Endothelial cell of umbilical vein (primary cell): Measurements from ENCODE around the gene BASP1. TPM values are rescaled to one million over a fixed set of nuclear protein-coding genes. Genes with fewer than 3 reads are reported as not detected.

ENCODE experiments used
- BruUV-seq: library from RNA; stranded (reverse); fragments of 400-500 nt; replicated peaks from 2 replicates; lab custom pipeline; 2021; lab: Mats Ljungman, UMichigan
- CTCF ChIA-PET: fragments of 300-600, 350-600 bp; sonication (Branson Sonifier 250); formaldehyde crosslinking; loops from one replicate; lab custom pipeline; 2021; ENCODE audit warnings: antibody characterized with exemption, inconsistent platforms; lab: Charles Lee
- POLR2A ChIA-PET: fragments of 300-600, 350-600 bp; sonication (Branson Sonifier 250); formaldehyde crosslinking; loops from one replicate; lab custom pipeline; 2021; ENCODE audit warnings: antibody characterized with exemption, inconsistent platforms; lab: Charles Lee
- DNase-seq: peaks from one replicate; pipeline ENCODE4 v3.0.0-alpha.2; 2011; ENCODE audit warnings: low read depth, low spot score
- FAIRE-seq: peaks from 2 replicates; lab custom pipeline; 2011; peaks lifted over from hg19 to GRCh38; lab: Jason Lieb, UNC
- H2AFZ ChIP-seq: 2 replicates; pipeline ENCODE4 v1.6.0; 2012; ENCODE audit warnings: low read depth, low read length, control low read depth, inconsistent platforms
- H3K27ac ChIP-seq: 2 replicates; pipeline ENCODE4 v1.5.1; 2011; ENCODE audit warnings: low read depth, mild to moderate bottlenecking, control low read depth, low read length, moderate library complexity; ENCODE audit not compliant: insufficient read depth
- H3K27me3 ChIP-seq, 2 experiments: 2 replicates each; pipeline versions ENCODE4 v1.6.0 to v1.6.1; 2011; ENCODE audit warnings: low read length in 2 of 2, mixed read lengths in 1 of 2; ENCODE audit not compliant: control insufficient read depth in 2 of 2, insufficient read depth in 2 of 2
- H3K36me3 ChIP-seq, 2 experiments: 2 replicates in 1 of 2; 3 replicates in 1 of 2; pipeline ENCODE4 v1.5.1; 2011; ENCODE audit warnings: low read length in 2 of 2, mild to moderate bottlenecking in 1 of 2, moderate library complexity in 1 of 2; ENCODE audit not compliant: control insufficient read depth in 2 of 2, insufficient read depth in 2 of 2; ENCODE audit errors: extremely low read depth in 1 of 2
- H3K4me1 ChIP-seq: 3 replicates; pipeline ENCODE4 v1.5.1; 2011; ENCODE audit warnings: mild to moderate bottlenecking, low read length; ENCODE audit not compliant: control insufficient read depth, insufficient read depth; ENCODE audit errors: extremely low read depth
- H3K4me2 ChIP-seq: 2 replicates; pipeline ENCODE4 v1.6.1; 2011; ENCODE audit warnings: low read length, control low read depth, mixed read lengths; ENCODE audit not compliant: insufficient read depth
- H3K4me3 ChIP-seq, 3 experiments: fragments of 200-600 bp in 1 of 3; sonication (generic), shearing (Covaris generic) in 1 of 3; replicated peaks in 1 of 3; 2 replicates each; pipeline ENCODE4 v1.5.1; 2011 to 2016; ENCODE audit warnings: control low read depth in 3 of 3, low read length in 3 of 3, mild to moderate bottlenecking in 2 of 3, inconsistent platforms in 1 of 3, low read depth in 1 of 3, moderate library complexity in 1 of 3; ENCODE audit not compliant: insufficient read depth in 1 of 3
- H3K79me2 ChIP-seq: 2 replicates; pipeline ENCODE4 v1.6.0; 2012; ENCODE audit warnings: low read length, inconsistent platforms; ENCODE audit not compliant: control insufficient read depth, insufficient read depth
- H3K9ac ChIP-seq: replicated peaks from 2 replicates; pipeline ENCODE3; 2011; ENCODE audit warnings: low read length, control low read depth; ENCODE audit not compliant: insufficient read depth; ENCODE audit errors: extremely low read depth
- H3K9me1 ChIP-seq: replicated peaks from 3 replicates; pipeline ENCODE4 v1.6.0; 2011; ENCODE audit warnings: mild to moderate bottlenecking, low read length; ENCODE audit not compliant: control insufficient read depth, insufficient read depth; ENCODE audit errors: extremely low read depth
- H3K9me3 ChIP-seq: replicated peaks from 2 replicates; pipeline ENCODE4 v1.5.1; 2012; ENCODE audit warnings: low read length, inconsistent platforms; ENCODE audit not compliant: control insufficient read depth, insufficient read depth
- H4K20me1 ChIP-seq: replicated peaks from 2 replicates; pipeline ENCODE3; 2011; ENCODE audit warnings: mild to moderate bottlenecking, low read length; ENCODE audit not compliant: control insufficient read depth, insufficient read depth; ENCODE audit errors: extremely low read depth
- EZH2 ChIP-seq: IDR thresholded peaks from 2 replicates; pipeline ENCODE4 v1.6.1; 2012; ENCODE audit warnings: borderline replicate concordance, low read depth, mild to moderate bottlenecking, moderate library complexity, low read length, inconsistent platforms; ENCODE audit not compliant: severe bottlenecking
- FOS ChIP-seq: IDR thresholded peaks from 2 replicates; pipeline ENCODE4 v1.6.1; 2011; ENCODE audit warnings: mild to moderate bottlenecking, low read length, moderate library complexity, borderline replicate concordance; ENCODE audit not compliant: insufficient read depth
- GATA2 ChIP-seq: IDR thresholded peaks from 2 replicates; pipeline ENCODE4 v1.7.0; 2011; ENCODE audit warnings: low read depth, mild to moderate bottlenecking, moderate library complexity, mixed read lengths, low read length; ENCODE audit not compliant: insufficient read length, insufficient read depth
- JUN ChIP-seq: IDR thresholded peaks from 2 replicates; pipeline ENCODE4 v1.6.1; 2011; ENCODE audit warnings: borderline replicate concordance, low read depth; ENCODE audit not compliant: insufficient read length, insufficient read depth
- MYC ChIP-seq: IDR thresholded peaks from one replicate; pipeline ENCODE4 v1.6.1; 2011; ENCODE audit warnings: mild to moderate bottlenecking, low read depth, low read length
- POLR2A ChIP-seq: IDR thresholded peaks from 2 replicates; pipeline ENCODE4 v1.6.1; 2012; ENCODE audit warnings: low read depth, mild to moderate bottlenecking, control low read depth, low read length
- POLR2AphosphoS5 ChIP-seq: IDR thresholded peaks from 2 replicates; pipeline ENCODE4 v1.6.1; 2012; ENCODE audit warnings: low read depth, mild to moderate bottlenecking, control low read depth, low read length, moderate library complexity; ENCODE audit not compliant: insufficient read depth
- dilution Hi-C: fragments of 300-500 bp; cut with MboI; formaldehyde crosslinking; loops from one replicate; pipeline ENCODE4 v1.15.0; 2019; ENCODE audit warnings: low sequenced_read_pairs; ENCODE audit not compliant: extremely low pct_ligation_motif_present
- intact Hi-C: fragments of 100-400 bp; cut with micrococcal nuclease; formaldehyde crosslinking; loops from one replicate; pipeline ENCODE4 v1.10.0; 2022
- polyA plus RNA-seq, 4 experiments: library from polyadenylated mRNA; depleted of rRNA in 3 of 4; stranded (reverse) in 3 of 4; unstranded in 1 of 4; fragments of >200 nt; gene quantifications; 2 replicates each; pipeline versions ENCODE4 v1.2.1 to v1.2.3, GENCODE V29; 2011 to 2012; ENCODE audit warnings: missing spikeins in 1 of 4
- total RNA-seq: library from RNA; stranded (reverse); gene quantifications from 2 replicates; pipeline ENCODE4 v1.2.3, GENCODE V29; 2021
- TF ChIP-seq, protein P1 (sequence below), 2 donors: IDR thresholded peaks; 1 replicate in 1 of 2; 2 replicates in 1 of 2; pipeline ENCODE4 v1.5.1; 2011; ENCODE audit warnings: low read length in 2 of 2, mild to moderate bottlenecking in 2 of 2, moderate library complexity in 2 of 2, control low read depth in 1 of 2, inconsistent platforms in 1 of 2, low read depth in 1 of 2; ENCODE audit not compliant: insufficient read depth in 1 of 2; ENCODE audit errors: extremely low read depth in 1 of 2
- TF ChIP-seq, protein P2 (sequence below): IDR thresholded peaks from 2 replicates; pipeline ENCODE4 v1.6.1; 2011; ENCODE audit not compliant: insufficient read depth, insufficient read length

The BASP1 gene
- total and polyA plus RNA-seq, 2 donors (not counting 3 experiments of a cell fraction or from before 2014, with no cell fraction given): 69.4 to 79.3 TPM

DNA sequence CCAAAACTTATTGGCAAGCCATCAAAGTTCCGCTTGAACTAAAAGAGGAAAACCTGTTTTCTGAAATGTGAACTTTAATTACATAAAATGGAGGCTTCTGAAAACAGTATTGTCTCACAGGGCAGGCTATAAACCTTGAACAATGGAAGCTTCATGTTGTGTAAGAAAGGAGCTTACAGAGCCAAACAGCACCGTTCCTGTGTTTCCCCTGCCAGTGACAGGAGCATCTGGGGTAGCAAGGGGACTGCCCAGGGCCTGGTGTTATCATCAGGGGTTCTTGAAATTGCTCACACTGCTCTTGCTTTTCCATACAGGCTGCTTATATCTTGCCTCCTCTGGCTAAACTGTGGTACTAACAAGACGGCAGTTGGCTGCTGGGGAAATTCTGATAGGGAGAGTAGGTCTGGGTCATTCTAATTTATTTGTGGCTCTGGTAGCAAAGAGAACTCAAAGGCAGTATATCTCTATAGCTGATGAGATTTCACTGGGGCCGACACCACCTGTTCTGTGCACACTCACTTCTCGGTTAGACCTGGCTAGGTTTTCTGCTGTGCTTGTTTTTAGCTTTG is 40.4 kb downstream of the BASP1 start:
- peaks cover 93% of the 10 kb centered on the region for H3K79me2 ChIP-seq
- FAIRE-seq: peak; percentile 37
- peaks cover 21% of the 10 kb centered on the region for H3K4me1 ChIP-seq
- BruUV-seq: no TSS peak
- H3K27me3 ChIP-seq: no peaks in the 10 kb centered on the region
- TF ChIP-seq JUN (no peak), MYC (no peak), FOS (no peak), POLR2A (no peak), EZH2 (no peak), GATA2 (no peak), POLR2AphosphoS5 (no peak)
- TF ChIP-seq, protein P1, sequence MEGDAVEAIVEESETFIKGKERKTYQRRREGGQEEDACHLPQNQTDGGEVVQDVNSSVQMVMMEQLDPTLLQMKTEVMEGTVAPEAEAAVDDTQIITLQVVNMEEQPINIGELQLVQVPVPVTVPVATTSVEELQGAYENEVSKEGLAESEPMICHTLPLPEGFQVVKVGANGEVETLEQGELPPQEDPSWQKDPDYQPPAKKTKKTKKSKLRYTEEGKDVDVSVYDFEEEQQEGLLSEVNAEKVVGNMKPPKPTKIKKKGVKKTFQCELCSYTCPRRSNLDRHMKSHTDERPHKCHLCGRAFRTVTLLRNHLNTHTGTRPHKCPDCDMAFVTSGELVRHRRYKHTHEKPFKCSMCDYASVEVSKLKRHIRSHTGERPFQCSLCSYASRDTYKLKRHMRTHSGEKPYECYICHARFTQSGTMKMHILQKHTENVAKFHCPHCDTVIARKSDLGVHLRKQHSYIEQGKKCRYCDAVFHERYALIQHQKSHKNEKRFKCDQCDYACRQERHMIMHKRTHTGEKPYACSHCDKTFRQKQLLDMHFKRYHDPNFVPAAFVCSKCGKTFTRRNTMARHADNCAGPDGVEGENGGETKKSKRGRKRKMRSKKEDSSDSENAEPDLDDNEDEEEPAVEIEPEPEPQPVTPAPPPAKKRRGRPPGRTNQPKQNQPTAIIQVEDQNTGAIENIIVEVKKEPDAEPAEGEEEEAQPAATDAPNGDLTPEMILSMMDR (IDR thresholded peaks at IDR 0.05; ENCODE audit: extremely low read depth in 1 of 2, insufficient read depth in 1 of 2, low read depth in 1 of 2, low read length in 2 of 2): no peak
- TF ChIP-seq, protein P2, sequence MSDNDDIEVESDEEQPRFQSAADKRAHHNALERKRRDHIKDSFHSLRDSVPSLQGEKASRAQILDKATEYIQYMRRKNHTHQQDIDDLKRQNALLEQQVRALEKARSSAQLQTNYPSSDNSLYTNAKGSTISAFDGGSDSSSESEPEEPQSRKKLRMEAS: no peak
- intact Hi-C loops (loop anchor here (5.0 kb wide), 1 partner anchor 85 kb away; no protein-coding TSS in a partner anchor), dilution Hi-C loops (no loop called here)
- H3K9ac ChIP-seq: no peak overlapping the region
- DNase-seq: peak; percentile 54
- no peak overlapping the region for H3K4me3 ChIP-seq
- H2AFZ ChIP-seq: no peak overlapping the region
- no peaks in the 10 kb centered on the region for H3K9me3 ChIP-seq
- no peak overlapping the region for H3K27ac ChIP-seq
- peak overlapping the region; percentile 2 for H3K4me2 ChIP-seq
- no peaks in the 10 kb centered on the region for H4K20me1 ChIP-seq
- no peaks in the 10 kb centered on the region for H3K9me1 ChIP-seq
- ChIA-PET POLR2A (interaction anchor here (0.6 kb wide), 1 partner anchor 41 kb away, joined by 3 read pairs; no protein-coding TSS in a partner anchor), CTCF (interaction anchor here (1.0 to 1.3 kb wide), 3 partner anchors 16 to 41 kb away, joined by 3 to 4 read pairs (median 3); no protein-coding TSS in a partner anchor)
- H3K36me3 ChIP-seq: peaks cover 0 to 2% of the 10 kb centered on the region in 2 experiments
